NCI-H1417 treated with DMSO at 0.1 percent for 48 hours (cell line): ENCODE measurements around the gene ADAM12.

Experiments
- DNase-seq: peaks from one replicate; lab custom pipeline; 2025; lab: John Stamatoyannopoulos, UW

The ADAM12 gene

DNA sequence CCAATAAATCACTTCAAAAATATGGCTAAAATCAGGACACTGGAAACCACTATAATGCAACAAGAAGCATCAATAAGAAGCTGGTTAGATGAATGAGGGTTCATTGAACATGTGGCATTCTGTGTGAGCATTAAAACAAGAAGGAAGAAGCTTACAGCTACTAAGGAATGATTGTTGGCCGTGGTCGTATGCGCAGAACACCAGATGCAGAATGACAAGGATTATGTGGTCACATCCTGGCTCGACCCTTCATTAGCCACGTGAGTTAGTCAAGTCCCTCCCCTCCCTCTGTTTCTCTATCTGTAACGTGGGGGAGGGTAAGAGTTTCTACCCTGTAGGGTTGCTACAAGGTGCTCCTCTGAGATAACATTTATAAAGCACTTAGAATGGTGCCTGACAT is 174.3 kb downstream of the ADAM12 start:
- no peak for DNase-seq

DNA sequence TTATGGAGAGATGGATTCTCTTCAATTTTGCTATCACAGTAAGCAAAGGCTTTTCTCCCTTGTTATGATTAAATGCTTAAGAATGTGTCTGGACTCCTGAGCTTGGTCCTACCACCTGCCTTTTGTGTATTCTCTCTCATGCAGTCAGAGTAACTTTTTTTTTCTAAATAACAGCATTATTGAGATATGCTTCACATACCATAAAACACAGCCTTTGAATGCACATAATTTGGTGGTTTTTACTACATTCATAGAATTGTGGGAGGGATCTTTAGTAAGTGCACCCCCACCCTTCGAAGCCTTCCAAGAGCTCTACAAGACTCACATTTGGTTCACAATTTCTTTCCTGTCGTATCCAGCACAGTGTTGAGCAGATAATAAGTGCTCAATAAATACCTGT is 175.5 kb downstream of the ADAM12 start:
- no peak for DNase-seq

DNA sequence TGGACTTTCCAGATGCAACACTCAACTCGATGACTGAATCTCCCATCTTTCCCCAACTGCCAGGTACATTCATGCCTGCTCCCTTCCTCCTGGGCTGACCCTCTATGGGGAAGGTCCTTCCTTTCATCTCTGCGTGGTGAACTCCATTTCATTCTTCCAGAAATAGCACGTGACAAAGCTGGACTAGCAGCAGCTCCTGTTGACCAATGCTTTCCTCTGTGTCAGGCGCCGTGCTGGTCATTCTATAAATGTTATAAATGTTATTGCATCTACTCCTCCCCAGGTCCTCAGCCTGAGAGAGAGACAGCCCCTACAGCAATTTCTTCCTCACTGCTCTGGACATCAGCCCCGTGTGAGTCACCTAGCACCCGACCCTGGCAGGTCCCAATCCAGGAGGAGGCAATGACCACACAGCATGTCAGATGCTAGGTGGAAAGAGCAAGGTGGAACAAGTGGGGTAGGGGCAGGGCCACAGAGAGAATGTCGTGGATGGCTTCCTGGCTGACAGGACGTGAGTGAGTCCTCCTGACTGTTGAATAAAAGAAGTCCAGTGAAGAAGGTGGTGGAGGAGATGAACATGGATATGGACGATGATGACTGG is 178.1 kb downstream of the ADAM12 start:
- no peak for DNase-seq

DNA sequence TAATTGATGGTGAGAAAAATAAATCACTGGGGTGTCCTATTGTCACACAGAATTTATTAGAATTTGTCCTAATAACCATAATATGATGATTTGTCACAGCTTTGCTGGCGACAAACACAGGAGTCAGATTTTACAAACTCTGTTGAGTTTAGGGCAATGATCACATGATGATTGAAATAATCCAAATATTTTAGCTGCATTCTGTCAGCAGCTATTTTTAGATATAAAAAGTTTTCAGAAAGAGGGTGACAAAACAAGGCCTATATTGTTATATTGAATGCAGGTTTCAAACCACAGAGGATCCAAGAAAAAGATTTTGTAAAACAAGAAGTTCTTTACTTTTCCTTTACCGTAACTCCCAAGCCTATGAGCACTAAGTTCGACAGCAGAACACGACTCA is 178.8 kb downstream of the ADAM12 start:
- DNase-seq: no peak

DNA sequence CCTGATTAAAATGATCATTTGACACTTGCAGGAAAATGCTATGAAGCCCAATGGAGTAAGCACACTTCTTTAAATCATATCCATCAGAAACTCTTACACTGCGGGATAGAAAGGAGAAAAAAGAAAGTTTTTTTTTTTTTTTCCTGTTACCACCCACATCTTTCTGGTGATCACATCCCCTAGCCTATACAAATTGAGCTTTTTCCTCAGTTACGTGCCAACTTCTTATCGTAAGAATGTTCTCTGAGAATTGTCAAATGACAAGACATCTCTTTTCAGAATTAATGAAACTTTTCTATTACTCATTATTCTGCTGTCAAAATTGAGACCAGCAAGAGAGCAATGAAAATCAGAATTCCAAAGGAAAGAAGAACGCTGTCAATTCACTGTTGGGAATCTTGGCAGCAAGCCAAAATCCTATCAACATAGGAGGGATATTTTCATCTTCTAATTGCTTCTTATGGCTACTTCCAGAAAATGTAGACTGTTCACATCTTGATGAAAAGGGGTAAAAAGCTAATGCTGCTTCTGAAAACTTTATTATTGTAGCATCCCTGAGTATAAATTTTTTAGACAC is 179.5 kb downstream of the ADAM12 start:
- DNase-seq: no peak

DNA sequence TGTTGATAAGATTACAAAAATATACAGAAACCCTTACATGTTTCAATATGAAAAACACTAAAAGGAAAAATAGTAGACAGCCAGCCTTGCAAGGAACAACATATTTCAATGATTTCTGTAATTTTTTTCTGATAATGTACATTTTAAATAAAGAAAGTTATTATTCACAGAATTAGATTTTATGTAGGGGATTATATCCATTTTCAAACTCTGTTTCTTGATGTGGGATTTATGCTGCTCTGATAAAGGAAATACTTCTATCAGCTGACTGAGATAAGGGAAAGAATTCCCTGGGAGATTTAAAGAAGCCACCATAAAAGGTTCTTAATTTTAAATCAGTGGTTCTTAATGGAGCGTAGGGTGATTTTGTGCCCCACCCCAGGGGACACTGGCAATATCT is 180.4 kb downstream of the ADAM12 start:
- no peak for DNase-seq

DNA sequence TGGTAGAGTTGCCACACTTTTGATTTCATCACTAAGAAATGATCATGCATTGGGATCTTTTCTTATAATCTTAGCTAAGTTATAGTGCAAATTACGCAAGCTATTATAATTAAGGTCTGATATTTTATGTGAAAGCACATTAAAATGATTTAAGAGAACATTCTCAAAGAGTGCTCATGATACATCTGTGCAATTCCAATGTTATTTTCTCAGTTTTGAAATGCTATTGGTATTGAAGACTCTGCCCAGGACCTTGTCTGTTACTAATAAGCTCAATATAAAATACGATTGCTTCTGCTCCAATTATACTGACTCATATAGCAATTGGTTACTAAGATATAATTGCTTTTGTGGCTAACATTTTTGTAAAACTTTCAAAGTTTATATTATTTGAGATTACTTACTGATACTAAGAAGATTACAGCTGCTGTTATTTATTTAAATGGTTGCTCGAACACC is 180.9 kb downstream of the ADAM12 start:
- no peak for DNase-seq

DNA sequence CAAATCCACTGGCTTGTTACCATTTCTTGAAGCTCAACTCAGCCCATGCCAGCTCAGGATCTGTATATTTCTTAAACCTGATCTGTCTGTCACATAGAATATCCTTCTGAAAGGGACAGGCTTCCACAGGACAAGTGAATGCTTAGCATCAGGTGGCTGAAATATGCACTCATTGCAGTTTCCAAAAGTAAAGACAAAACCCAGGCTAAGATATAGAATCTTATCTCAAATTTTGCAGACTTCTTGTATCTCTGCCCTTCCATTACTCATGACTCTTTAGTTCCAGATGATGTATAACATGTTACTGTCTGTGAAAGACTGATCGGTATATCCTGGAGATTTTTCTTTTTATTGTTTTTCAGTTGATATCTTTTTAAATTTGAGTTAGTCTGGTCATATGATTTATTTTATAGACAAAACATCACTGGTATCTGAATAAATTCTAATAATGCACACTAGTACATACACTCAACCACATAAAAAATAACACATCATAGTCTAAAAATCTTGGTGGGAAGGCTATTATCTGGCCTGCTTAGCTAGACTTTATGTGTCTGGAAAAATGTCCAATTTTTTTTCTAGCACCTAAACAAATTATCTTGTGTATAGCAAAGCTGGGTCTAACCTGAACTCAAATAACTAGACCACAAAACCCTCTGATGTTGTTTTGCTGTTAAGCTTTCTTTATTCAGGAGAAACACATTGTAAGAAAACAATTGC is 182.6 kb downstream of the ADAM12 start:
- DNase-seq: no peak

DNA sequence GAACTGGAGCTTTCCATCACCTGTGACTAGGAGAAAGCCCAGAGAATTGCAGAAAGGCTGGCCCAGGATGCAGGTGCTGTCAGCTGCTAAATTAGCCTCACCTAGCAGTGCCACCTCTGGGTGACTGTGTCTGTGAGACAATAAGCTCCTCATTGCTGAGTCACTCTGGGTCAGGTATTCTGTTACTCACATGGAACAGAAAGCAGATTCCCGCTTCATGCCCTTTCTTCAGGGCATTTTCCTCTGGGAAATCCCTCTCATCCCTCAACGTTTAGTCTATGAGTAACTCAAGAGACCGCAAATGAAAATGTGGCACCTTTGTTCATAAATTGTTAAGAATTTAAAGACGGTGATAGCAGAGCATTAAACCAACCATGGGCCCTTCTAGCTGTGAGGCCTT is 184.0 kb downstream of the ADAM12 start:
- no peak for DNase-seq

DNA sequence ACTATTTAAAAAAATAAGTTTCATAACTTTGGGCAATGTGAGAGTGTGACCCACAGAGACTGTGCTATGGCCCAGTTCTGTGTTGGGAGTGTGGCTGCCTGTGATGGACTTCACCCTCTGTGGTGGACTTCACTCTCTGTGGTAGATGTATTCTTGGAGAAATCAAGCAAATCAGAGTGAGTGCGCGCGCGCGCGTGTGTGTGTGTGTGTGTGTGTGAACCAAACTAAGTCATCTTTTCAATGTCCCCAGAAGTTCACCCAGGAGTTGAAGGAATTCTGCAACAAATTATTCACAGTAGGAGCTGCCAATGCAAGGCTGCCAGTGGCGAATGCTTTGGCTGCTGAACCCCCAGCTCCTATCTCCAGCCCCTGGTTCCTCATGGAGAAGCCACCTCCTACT is 184.5 kb downstream of the ADAM12 start:
- DNase-seq: no peak

DNA sequence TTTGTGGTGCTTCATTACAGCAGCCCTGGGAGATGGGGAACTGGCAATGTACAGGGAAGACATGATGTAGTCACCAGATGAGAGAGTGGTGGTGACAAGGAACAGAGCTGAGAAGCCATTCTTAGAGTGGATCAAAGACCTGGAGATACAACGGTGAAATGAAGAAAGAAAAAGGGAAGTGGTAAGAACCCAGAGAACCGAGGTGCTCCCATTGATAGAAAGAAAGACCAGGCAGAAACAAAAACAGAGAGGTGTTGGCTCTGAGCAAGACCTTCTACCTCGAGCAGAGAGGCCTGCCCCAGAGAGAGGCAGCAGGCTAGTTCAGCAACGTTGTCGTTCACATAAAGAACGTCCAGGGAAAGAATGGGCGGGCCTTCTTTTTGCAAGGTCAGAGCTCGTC is 186.7 kb downstream of the ADAM12 start:
- no peak for DNase-seq

DNA sequence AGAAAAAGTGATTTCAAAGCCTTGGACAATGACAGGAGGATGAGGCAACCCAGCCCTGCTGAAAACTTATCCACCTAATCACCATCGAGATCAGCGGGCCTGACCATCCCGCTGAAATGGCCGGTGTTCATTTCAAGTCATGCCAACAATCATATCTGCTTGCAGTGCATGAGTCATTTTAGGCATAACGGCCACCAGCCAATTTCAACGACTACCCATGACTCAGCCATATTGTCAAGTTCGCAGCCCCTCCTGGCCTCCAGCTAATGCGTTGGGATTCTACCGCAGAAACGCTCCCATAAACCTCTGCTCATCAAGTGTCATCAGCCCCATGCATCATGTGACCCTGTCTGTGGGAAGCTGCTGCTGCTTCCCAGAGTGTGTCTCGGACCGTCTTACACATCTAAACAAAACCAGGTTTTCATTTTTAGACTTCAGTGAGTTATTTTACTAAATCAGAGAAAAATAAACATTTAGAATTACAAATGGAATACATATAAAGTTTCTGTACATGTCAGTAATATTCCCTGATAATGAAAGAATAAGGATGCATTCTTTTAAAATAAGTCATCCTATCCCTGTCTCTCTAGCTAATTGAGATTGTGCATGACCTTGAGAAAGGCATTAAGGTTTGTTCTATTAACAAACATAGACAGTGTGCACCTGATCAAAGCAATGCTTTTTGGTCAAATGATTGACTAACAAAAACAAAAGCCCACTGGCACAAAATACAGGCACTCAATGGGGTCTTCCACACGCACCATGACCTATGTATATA is 188.9 kb downstream of the ADAM12 start:
- DNase-seq: no peak

DNA sequence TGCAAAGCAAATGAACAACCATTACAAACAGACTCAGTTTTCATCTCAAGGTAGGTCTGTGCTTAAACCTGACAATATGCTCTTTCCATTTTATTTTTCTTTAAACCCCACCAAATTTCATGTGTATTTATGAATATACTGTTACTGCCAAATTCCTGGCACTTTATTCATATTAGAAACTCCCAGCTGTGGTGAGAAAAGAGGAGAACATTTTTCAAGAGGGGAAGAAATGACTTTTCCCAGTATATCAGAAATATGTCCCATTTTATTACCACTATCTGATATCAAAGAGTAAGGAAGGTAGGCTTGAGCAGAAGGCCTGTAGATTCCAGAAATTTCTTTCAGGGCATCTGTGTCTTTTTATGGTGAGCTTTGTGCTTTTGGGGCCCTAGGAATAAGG is 189.6 kb downstream of the ADAM12 start:
- DNase-seq: no peak

DNA sequence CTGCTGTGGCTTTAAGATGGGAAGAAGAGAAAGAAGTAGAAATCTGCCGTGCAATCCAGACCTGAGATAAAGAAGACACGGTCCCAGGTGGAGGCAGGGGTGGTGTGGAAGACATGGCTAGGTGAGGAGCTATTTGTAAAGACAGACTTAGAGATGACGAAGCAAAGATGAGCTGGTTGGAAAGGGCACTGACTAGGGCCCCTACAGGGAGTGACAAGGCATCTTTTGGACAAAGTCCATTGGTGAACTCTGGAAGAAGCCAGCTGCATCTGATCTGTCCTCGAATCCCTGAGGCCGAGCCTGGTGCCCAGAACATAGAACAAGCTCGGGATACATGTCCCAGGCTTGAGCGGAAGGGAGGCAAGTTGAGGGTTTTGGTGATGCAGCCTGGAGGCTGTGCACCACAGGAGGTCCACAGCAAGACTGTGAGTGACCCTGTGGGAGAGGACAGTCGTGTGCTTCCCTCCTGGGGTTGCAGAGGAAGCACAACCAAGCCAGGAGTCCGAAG is 191.2 kb downstream of the ADAM12 start:
- DNase-seq: no peak

DNA sequence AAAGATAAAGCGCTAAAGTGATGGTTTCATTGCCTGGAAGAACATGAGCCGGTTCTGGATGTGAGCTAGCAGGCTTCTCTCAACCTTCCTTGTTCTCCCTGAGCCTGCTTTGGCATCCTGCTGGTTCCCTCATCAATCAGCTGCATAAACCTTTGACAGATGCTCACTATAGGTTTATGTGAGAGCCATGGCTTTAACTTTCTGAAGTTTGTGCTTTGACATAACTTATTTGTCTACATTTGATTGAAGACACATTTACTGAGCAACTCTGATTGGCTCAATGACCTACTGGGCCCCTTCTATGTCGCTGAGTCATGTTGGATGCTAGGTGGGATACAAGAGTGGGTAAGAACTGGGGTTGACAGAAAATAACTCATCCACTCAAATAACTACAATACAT is 192.0 kb downstream of the ADAM12 start:
- DNase-seq: no peak

DNA sequence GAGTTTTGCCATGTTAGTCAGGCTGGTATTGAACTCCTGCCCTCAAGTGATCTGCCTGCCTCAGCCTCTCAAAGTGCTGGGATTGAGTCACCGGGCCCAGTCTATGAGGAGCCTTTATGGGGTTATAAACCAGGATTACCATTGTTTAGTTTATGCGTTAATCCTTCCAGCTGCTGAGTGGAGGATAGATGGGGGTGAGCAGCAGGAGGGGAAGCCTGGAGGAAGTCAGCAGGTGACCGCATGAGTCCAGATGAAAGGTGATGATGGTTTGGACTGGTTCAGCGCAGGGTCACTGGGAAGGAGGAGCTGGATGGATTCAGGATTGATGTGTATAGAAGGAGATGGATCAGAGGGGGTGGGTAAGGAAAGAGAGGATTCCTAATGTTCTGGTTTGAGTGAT is 197.1 kb downstream of the ADAM12 start:
- DNase-seq: no peak

DNA sequence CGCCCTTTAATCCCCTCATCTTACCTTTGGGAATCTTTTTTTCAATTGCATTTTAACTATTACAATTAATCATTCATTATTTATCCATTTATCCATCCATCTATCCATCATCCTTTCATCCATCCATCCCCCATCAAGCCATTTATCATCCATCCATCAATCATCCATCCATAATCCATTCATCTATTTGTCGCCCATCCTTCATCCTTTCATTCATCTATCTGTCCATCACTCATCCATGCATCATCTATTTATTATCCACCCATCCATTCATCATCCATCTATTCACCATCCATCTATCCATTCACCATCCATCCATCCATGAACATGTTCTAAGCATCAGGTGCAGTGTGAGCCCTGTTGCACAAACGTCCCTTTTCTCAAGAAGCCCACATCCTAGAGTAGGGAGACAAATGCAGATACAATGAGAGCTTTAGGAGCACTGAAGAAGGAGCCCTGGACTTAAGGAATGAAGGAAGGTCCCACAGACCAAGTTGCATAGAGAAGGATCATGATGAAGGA is 199.5 kb downstream of the ADAM12 start:
- DNase-seq: no peak

DNA sequence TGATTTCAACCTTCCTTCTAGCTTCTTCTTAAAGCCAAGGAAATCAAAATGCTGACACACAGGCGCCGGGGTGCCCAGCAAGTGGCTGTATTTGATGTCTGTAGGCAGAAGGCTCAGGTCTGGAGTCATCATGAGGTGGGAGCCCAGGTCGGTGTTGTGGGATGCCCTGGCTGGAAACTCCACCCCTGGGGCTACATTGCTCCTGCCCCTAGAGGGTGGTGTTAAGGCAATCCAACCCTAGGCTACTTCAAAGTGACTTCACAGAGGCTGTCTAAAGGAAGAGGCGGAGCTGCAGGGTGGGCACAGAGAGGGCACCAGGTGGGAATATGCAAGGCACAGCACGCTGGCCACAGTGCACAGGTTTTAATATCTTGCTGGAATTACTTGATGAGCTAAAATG is 200.9 kb downstream of the ADAM12 start:
- no peak for DNase-seq

DNA sequence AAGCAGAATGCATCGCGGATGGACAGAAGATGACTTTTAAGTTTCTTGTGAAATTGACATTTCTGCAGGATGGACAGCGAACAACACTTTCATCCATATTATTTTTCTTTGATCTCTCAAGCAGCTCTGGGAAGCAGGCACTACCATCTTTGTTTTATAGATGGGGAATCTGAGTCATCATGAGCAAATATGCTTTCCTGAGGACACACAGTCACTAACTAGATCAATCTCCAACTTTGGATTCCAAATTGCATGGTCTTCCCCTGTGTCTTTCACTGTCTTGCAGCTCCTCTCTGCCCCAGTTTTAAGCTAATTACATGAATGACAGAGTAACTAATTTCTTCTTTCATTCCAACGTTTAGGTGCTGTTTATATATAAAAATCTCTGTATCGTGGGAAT is 201.5 kb downstream of the ADAM12 start:
- DNase-seq: no peak

DNA sequence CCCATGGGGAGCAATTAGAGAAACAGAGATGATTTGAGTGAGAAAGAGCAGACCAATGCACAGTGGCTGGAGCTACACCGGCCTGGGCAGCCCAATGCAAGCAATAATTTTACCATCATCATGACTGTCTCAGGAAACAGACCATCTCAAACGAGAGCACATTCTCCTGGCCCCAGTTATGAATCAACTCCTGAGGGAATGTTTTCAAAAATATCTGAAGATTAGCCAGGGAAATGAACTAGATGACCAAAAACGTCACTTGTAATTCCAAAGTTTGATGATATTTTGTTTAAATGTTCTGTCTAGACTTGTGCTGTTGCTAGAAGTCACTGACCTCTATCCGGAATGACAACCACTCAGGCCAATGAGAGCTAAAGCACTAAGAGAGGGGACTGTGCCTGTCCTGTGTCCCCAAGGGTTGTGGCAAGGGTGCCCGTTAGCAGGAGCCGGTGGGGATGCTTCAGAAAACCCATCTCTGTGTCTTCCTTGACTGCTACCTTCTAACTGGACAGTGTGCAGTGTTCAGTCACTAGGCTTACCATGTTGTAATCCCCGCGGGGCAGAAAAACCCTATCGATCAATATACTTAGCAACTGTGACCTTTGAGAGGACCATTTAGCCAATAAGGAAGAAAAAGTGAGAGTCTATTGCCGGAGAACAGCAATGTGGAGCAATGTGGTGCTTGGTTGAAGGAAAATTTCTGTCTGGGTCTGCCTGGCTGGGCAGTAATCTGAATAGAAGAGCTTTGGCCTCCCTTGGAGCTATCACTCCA is 202.4 kb downstream of the ADAM12 start:
- no peak for DNase-seq

DNA sequence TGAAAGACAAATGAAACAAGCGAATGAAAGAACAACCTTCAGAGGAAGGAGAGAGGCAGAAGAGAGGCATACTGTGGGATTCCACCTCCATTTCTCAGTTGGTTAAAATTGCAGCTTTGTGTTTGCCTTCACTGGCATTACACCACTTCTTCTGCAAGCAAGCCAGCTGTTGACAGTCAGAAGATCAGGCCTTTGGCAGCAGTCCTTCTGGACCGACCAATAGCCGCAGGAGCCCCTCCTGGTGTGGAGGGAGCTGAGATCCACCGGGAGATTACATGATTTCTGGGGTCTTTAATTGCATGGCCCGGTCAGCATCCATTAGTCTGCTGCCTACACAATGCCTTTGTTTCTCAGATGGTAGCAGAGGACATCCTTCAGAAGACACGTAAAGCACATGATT is 206.7 kb downstream of the ADAM12 start:
- DNase-seq: no peak

DNA sequence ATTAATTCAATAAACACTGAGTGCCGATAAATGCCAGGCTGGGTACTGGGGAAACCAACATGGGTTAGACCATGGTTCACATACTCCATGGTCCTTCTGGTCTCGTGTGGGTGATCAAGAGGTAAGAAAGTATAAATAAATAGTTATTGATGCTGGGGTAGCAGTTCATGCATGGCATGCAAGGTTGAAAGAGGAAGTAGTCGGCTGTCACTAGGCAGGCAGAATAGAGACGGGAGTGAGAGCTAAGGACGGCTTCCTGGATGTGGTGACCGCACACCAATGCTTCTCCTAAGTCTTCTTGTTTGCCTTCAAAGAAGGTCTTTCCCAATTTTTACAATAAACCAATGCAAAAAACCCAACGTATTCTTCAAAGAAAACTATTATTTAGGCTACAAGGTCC is 208.6 kb downstream of the ADAM12 start:
- DNase-seq: no peak
